ENCODE results near the gene LTB.

LTB gene

GRCh38 chr6:31572041-31572911 is 9.9 kb downstream of the LTB start, which contains the start of gene LTA:
TSS of gene LTA (plus strand) at chr6:31572289. CDS start at chr6:31572743, 454 bp downstream.
- no peak within 1 kb of the TSS for H3K27ac ChIP-seq
- no peak for TF ChIP-seq CTCF (conservative IDR thresholded peaks at IDR 0.05)

- no peak for TF ChIP-seq CTCF (conservative IDR thresholded peaks at IDR 0.05)
- H3K27ac ChIP-seq, result no peak overlapping the region
These were observed 12.2 kb downstream of the LTB start for GRCh38 chr6:31569861-31570536.

DNA sequence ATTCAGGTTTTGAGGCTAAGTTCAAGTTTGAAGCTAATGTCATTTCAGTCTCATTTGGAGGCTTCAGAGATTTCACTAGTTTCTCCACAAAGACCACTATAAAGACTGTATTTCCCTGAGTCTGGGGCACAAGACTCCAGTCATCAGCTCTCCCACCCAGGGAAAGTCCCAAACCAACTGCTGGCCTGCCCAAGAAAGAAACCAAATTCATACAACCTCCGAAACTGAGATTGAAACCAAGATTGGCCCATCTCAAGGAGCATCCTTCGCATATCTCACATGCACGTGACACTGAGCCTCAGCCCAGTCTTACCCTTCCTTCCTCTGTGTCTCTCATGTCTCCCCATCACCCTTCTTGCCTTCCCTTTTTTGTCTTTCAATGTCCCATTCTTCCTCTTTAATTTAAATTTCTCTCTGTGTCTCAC is 13.7 kb downstream of the LTB start:
- no peak overlapping the region for H3K27ac ChIP-seq
- no peak for TF ChIP-seq CTCF (conservative IDR thresholded peaks at IDR 0.05)

GRCh38 chr6:31567531-31568370 is 14.5 kb downstream of the LTB start:
- no peak for TF ChIP-seq CTCF (conservative IDR thresholded peaks at IDR 0.05)
- no peak overlapping the region for H3K27ac ChIP-seq

DNA sequence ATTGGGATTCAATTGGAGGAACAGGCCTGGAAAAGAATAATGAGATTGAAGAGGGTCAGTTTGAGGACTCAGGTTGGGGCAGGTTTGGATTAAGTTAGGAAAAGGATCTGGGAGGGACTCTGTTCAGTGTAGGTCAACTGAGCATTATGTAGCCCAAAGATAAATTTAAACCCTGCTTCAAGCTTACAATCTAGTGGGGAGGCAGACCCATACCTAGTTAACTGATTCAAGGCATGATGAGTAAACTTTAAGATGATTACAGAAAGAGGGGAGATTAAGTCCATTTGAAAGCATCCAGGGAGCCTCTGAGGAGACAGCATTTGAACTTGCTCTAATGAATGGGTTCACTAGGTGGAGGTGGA is 21.5 kb downstream of the LTB start:
- TF ChIP-seq CTCF (conservative IDR thresholded peaks at IDR 0.05), result no peak
- no peak overlapping the region for H3K27ac ChIP-seq

- no peak for TF ChIP-seq CTCF (conservative IDR thresholded peaks at IDR 0.05)
- H3K27ac ChIP-seq, result no peak overlapping the region
These were observed 22.1 kb downstream of the LTB start for GRCh38 chr6:31559958-31560696.
